ENCODE results near the gene ARHGAP6.

The ARHGAP6 gene

DNA sequence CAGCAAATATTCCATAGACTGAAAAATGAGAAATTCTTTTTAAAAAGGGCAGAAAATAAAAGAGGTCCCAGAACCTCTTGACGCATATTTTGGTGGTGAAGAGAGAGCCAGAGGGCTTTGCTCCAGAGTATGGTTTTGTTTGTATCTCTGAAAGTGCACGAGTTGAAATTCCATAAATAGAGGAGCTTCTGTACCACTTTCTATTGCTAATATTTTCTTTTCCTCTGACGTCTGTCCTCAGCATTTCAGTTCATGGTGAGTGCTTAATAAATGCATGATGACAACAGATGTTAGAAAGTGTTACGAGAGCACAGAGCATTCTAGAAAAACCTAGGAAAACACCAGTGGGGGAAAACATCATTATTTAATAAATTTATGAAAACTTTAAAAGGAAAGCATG is 227.0 kb downstream of the ARHGAP6 start:
- TF ChIP-seq, protein P1, sequence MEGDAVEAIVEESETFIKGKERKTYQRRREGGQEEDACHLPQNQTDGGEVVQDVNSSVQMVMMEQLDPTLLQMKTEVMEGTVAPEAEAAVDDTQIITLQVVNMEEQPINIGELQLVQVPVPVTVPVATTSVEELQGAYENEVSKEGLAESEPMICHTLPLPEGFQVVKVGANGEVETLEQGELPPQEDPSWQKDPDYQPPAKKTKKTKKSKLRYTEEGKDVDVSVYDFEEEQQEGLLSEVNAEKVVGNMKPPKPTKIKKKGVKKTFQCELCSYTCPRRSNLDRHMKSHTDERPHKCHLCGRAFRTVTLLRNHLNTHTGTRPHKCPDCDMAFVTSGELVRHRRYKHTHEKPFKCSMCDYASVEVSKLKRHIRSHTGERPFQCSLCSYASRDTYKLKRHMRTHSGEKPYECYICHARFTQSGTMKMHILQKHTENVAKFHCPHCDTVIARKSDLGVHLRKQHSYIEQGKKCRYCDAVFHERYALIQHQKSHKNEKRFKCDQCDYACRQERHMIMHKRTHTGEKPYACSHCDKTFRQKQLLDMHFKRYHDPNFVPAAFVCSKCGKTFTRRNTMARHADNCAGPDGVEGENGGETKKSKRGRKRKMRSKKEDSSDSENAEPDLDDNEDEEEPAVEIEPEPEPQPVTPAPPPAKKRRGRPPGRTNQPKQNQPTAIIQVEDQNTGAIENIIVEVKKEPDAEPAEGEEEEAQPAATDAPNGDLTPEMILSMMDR (IDR thresholded peaks at IDR 0.05; ENCODE audit: borderline replicate concordance, insufficient read depth, low read depth, low read length) = no peak
- H3K4me3 ChIP-seq (ENCODE audit: low read depth, low read length) = no peak overlapping the region

DNA sequence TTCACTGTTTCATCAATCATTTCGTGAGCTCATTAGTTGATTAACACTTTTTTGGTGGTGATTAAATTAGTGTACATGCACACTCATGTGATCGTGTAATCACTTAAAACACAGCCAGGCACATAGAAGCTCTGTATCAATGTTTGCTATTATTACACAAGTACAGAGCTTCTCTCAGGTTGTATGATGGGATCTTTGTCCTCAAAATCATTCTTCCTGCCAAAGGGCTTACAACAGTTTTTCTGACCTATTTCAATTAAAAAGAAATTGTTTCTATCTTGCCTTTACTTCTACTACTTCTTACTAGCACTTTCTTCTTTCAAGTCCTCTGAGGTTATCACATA is 227.4 kb downstream of the ARHGAP6 start:
- no peak overlapping the region for H3K4me3 ChIP-seq (ENCODE audit: low read depth, low read length)
- TF ChIP-seq, protein P1 (IDR thresholded peaks at IDR 0.05; ENCODE audit: borderline replicate concordance, insufficient read depth, low read depth, low read length) = no peak

DNA sequence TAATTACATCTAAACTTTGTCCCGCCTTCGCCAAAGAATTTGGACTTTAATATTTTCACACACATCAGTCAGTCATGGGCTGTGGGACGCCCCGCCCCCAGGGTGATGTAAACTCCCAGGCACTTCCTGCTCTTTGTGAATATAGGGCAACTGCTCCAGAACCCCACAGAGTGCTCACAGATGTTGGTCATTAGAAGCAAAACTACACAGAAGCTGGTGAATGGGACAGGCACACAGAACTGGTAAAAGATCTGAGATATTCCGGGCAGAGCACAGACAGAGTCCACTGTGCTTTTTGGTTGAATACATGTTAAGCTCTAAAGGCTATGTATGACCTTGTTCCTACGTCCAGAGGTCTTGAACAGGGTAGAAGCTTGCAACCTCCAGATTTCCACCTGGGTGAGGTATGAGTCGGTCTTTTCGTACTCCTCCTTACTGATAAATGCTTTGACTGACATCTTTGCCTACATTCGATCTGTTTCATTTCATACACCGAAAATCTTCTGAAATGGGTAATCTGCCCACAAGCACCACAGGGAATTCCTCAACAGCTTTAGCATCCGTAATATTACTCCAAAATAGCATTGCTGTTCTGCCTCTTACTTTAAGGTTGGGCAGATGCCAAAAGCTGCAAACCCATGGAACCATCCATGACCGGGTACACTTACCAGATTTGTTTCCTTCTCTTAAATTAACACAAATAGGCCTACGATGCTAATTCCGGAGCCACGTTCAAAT is 227.9 kb downstream of the ARHGAP6 start:
- TF ChIP-seq, protein P1 (IDR thresholded peaks at IDR 0.05; ENCODE audit: borderline replicate concordance, insufficient read depth, low read depth, low read length) = no peak
- no peak overlapping the region for H3K4me3 ChIP-seq (ENCODE audit: low read depth, low read length)

DNA sequence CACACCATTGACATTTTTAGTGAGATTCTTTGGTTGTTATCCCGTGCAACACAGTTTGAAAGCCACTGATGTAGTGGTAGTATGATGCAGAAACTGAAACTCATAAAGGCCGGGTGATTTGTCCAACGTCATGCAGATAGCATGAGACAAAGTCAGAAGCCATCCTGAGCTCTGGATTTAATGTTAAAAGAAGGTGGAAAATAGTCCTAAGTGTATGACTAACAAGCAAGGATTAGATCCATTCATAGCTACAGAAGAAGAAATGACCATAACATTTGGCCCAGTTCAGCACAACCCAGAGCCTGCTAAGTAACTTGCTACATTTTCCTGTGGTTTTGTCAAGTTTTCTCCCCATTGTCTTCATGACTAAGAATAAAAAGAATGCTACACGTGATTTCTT is 230.2 kb downstream of the ARHGAP6 start:
- no peak overlapping the region for H3K4me3 ChIP-seq (ENCODE audit: low read depth, low read length)
- TF ChIP-seq, protein P1 (IDR thresholded peaks at IDR 0.05; ENCODE audit: borderline replicate concordance, insufficient read depth, low read depth, low read length) = no peak

DNA sequence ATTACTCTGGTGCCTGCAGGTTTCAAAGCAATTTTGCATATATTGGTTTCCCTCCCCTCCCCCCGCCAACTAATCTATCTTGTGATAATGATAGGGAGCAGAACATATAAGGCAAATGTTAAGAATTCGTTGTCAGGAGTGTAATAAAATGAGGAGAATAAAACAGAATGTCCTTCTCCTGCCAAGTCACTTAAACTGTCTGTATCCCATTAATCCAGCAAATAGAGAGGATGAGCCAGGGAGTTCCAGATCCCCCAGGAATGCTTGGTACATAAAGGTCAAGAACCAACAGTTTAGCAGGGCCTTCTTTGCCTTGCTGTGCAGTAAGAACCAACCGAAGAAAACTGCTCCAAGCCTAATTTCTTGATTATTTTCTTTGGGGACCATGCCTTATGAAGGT is 231.1 kb downstream of the ARHGAP6 start:
- TF ChIP-seq, protein P1 (IDR thresholded peaks at IDR 0.05; ENCODE audit: borderline replicate concordance, insufficient read depth, low read depth, low read length) = no peak
- H3K4me3 ChIP-seq (ENCODE audit: low read depth, low read length) = no peak overlapping the region

DNA sequence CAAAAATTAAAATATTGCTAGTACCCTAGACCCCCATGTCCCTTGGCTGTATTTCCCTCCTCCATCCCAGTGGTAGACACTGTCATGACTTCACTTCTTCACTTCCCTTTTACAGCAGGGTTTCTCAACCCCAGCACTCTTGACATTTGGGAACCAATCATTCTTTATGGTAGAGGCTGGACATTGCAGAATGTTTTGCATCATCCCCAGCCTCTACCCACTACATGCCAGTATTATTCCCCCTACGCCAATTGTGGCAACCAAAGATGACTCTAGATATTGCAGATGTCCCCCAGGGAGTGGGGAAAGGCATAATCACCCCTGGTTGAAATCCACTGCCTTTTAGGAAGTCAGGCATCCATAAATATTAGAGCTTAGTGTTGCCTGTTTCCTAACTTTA is 233.9 kb downstream of the ARHGAP6 start:
- H3K4me3 ChIP-seq (ENCODE audit: low read depth, low read length) = no peak overlapping the region

DNA sequence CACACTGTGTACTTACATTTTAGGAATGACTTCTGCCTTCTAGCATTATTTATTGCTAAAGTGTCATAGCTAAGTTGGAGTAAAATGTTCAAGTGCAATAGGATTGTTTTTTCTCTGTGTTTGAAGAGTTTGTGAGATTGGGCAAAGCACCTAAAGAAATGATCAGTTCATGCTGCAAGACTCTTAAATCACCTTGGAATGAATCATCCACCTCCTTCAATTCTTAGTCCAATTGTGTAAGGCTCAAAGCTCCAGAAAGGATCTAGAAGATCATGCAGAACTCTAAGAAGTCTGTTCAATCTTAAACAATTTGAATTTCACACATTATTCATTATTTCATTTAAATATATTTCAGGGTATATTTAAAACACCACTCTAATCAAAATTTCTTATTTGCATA is 235.4 kb downstream of the ARHGAP6 start:
- TF ChIP-seq, protein P1 (IDR thresholded peaks at IDR 0.05; ENCODE audit: borderline replicate concordance, insufficient read depth, low read depth, low read length) = no peak
- no peak overlapping the region for H3K4me3 ChIP-seq (ENCODE audit: low read depth, low read length)

More for the DNA sequence above, 233.9 kb downstream of the ARHGAP6 start:
- TF ChIP-seq, protein P1 (IDR thresholded peaks at IDR 0.05; ENCODE audit: borderline replicate concordance, insufficient read depth, low read depth, low read length) = no peak

All from GM12875 (cell line).